RKO (cell line): Measurements from ENCODE around the gene OR10H5.
"Not testable (repeated sequence)": the region's sequence is repeated elsewhere in the genome, so short reads cannot be mapped to it uniquely, and the experiment has no call there.

Experiments
- DNase-seq: peaks from one replicate; pipeline ENCODE4 v3.0.0-alpha.2; 2016; ENCODE audit warnings: low spot score

The OR10H5 gene

DNA sequence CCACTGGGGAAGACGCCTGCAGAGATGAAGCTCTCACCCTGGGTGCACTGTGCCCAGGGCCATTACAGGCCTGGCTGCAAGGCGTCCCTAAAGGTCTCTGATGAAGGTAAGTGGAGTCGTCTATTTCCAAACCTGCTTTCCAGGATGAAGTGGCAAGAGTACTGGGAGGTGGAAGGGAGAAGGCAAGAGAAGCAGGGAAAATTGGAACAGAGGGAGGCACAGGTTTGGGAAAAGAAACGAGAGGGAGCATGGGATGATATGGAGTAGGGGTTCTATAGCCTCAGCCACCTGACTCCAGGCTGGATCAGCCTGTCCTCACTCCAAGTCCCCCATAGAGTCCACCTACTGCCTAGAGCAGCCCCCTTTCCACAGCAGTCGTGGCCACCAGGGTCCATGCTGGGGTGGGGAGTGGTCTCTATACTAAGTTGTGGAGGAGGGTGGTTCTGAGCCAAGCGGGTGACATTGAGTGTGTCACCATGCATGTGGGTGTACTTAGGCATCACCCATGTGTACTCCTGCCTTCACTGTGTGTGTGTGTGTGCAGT lies at the start of gene OR10H5:
Gene OR10H5 (plus strand): TSS at position 51 of the 545 bp plus-strand sequence. CDS start 6,388 bp downstream, outside the sequence.
- no peak for DNase-seq

- DNase-seq, result no peak
These were observed 49.7 kb upstream of the OR10H5 start, which contains the start of gene OR10H3 for GRCh38 chr19:15737722-15738121. Gene OR10H3 (plus strand): TSS chr19:15737985. CDS start chr19:15741393, 3,408 bp downstream.

- no peak for DNase-seq
These were observed 46.7 kb upstream of the OR10H5 start for GRCh38 chr19:15740785-15741184.

- DNase-seq, result no peak
These were observed 39.2 kb upstream of the OR10H5 start for GRCh38 chr19:15748239-15748638.

DNA sequence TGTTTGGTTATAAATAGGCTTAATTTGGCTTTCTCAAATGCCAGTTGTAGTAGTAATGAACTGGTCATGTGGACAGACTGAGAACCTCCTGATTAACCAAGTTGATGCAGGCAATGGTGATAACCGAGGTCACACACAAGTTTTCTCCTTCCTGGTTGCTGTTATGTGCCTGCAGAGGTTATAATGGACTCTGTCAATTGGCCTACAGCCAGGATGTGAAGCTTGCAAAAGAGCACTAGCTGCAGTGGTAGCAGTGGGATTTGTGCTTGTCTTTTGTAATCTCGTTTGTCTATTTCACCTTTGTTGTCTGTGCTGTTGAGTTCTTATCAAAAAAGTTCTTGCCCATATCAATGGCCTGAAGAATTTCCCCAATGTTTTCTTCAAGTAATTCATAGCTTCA lies 29.1 kb upstream of the OR10H5 start:
- no peak for DNase-seq

GRCh38 chr19:15759962-15760565 lies 27.4 kb upstream of the OR10H5 start:
- no peak for DNase-seq

GRCh38 chr19:15769586-15769985 lies 17.9 kb upstream of the OR10H5 start:
- DNase-seq, result no peak

GRCh38 chr19:15774159-15774558 lies 13.3 kb upstream of the OR10H5 start:
- DNase-seq, result not testable (repeated sequence)

GRCh38 chr19:15775249-15775648 lies 12.2 kb upstream of the OR10H5 start:
- DNase-seq, result no peak

GRCh38 chr19:15776264-15776663 lies 11.2 kb upstream of the OR10H5 start:
- no peak for DNase-seq

DNA sequence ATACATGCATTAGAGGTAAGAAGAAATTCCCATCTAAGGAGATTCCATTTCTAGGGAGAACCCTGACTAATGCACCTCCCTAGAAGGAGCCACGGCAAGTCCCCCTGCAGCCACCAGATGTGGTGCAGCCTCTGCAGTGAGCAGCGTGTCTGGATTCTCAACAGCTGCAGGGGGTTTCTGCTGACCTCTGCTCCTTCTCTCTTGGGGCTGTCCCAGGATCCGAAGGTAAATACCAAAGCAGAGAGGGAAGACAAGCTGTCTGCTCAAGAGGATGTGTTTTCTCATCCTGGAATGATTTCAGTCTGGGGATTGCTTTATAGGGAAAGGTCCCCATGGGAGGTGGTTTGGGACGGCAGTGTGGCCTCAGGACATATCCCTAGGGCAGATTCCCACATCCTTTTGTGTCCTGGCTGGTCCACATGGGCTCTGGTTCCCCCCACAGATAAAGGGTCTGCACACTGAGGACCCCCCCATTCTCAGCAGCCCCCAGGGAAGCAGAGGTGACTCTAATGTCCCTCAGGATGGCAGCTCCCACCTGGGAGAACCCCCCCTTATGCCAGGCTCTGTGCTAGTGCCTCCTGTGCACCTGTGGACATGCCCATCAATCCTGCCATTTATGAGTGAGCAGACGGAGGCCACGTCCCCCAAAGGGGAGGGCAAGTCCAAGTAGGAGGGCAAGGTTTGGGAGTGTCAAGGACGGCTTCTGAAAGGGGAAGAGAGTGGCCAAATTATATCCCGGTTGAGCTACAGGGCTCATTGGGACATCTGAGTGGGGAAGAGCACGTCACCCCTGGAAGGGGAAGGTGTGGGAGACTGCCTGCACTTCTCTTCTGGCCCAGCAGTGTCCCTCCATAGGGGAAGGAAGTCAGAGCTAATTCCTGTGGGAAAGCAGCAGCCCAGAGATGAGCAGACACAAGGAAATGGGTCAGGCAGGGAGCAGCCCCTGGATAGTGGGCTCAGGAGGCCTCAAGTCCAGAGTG lies 10.2 kb upstream of the OR10H5 start:
- no peak for DNase-seq

- DNase-seq, result peak; percentile 7
These were observed 7.5 kb upstream of the OR10H5 start for GRCh38 chr19:15779756-15780476.

DNA sequence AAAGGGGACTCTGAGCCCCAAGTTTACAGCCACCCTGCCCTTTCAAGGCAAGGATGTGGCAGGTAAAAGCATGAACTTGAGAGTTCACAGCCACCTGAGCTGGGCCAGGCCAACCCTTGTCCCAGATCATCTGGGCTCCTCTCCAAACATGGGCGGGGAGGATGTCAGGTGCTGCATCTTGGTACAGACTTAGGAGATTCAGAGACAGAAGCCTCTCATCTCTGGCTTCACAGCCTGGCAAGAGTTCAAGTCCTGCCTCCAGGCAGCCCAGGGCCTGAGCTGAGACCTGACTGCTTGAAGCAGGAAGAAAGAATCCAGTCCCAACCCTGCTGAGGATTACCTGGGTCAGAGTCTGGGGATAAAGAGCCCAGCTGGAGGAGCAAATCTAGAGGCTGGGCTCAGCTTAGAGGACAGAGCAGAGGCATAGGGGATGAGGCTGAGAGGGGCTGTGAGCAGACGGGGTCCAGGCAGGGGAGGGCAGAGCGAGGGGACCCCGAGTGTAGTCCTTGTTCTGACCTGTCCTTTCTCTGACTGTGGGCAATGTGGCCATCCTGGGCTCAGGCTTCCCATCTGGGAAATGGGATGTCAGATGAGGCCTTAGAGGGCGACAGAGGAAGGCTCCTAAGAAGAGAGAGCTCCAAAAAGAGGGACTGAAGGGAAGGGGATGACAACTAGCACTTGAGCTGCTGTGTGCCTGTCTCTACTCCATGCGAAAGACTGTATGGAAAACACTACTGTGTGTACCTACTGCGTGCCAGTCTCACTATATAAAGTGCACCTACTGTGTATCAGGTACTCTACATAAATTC lies 6.6 kb upstream of the OR10H5 start:
- DNase-seq, result no peak

DNA sequence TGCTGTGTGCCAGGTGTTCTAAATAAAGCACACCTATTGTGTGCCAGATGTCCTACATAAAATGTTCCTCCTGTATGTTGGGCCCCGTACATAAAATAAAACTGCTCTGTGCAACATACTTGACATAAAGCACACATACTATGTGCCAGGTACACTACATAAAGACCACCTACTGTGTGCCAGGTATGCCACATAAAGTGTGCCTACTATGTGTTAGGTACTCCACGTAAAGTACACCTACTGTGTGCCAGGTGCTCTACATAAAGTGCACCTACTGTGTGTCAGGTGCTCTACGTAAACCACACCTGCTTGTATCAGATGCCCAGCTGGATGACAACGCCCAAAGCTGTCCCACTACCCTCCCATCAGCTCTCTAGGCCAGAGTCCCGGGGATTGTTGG lies 5.8 kb upstream of the OR10H5 start:
- DNase-seq, result no peak

- DNase-seq, result no peak
These were observed 5.2 kb upstream of the OR10H5 start for GRCh38 chr19:15782211-15782610.

- DNase-seq, result not testable (repeated sequence)
These were observed 4.6 kb upstream of the OR10H5 start for GRCh38 chr19:15782896-15783295.

DNA sequence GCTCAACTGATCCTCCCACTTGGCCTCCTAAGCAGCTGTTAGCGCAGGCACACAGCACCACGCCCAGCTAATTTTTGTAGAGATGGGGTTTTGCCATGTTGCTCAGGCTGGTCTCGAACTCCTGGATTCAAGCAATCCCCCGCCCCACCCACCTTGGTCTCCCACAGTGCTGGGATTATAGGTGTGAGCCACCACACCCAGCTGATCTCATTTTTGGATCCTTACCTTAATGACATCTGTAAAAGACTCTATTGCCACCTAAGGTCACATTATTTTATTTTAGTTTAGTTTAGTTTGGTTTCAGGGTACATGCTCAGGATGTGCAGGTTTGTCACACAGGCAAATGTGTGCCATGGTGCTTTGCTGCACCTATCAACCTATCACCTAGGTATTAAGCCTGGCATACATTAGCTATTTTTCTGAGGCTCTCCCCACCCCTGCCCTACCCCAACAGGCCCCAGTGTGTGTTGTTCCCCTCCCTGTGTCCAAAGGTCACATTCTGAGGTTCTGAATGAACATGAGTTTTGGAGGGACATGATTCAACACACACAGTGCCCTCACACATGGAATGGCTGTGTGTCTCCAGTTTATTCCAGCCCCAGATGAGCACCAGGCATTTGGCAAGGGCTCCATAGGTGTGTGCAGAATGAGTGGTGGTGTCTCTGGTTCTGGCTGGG lies 1.3 kb downstream of the OR10H5 start:
- no peak for DNase-seq

DNA sequence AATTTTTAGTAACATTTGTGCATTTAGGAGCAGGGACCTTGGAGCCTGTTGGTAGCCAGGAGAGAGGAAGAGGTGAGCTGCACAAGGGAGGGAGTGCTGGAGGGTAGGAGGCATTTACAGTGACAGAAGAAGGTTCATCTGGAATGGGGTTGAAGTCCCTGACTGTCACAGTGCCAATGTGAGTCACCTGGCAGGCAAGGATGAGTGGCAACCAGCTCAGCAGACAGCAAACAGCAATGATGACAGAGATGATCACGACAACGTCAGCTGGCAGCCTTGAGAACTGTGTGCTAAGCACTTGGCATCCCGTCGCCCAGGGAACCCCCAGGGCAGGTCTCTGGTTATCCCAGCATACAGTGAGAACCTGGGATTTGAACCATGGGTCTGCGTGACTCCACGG lies 2.6 kb downstream of the OR10H5 start:
- DNase-seq, result peak; percentile 30

DNA sequence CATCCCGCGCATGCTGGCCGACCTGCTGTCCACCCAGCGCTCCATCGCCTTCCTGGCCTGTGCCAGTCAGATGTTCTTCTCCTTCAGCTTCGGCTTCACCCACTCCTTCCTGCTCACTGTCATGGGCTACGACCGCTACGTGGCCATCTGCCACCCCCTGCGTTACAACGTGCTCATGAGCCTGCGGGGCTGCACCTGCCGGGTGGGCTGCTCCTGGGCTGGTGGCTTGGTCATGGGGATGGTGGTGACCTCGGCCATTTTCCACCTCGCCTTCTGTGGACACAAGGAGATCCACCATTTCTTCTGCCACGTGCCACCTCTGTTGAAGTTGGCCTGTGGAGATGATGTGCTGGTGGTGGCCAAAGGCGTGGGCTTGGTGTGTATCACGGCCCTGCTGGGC lies 6.8 kb downstream of the OR10H5 start:
- not testable (repeated sequence) for DNase-seq

- DNase-seq, result peak; percentile 56
These were observed 22.9 kb downstream of the OR10H5 start for GRCh38 chr19:15810335-15810734.

DNA sequence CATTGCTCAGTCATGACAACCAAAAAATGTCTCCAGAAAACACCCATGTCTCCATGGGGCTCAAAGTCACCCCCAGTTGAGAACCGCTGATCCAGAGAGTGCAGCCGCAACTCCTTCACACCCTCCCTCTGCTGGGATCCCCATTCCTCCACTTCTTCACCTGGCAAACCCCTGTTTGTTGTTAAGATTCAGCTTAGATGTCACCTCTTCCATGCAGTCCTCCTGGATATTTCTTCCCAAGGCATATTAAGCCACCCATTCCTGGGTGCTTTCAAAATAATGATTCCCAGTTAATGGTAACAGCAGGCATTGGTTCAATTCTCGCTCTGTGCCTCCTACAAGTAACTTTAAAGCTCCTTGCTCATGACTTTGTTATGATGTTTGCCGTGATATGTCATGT lies 24.0 kb downstream of the OR10H5 start:
- no peak for DNase-seq
